Measurements from ENCODE around the gene ABCG4.
A peak's percentile ranks its signal among the peaks of the same experiment; 100 is the strongest.

ABCG4 gene

DNA sequence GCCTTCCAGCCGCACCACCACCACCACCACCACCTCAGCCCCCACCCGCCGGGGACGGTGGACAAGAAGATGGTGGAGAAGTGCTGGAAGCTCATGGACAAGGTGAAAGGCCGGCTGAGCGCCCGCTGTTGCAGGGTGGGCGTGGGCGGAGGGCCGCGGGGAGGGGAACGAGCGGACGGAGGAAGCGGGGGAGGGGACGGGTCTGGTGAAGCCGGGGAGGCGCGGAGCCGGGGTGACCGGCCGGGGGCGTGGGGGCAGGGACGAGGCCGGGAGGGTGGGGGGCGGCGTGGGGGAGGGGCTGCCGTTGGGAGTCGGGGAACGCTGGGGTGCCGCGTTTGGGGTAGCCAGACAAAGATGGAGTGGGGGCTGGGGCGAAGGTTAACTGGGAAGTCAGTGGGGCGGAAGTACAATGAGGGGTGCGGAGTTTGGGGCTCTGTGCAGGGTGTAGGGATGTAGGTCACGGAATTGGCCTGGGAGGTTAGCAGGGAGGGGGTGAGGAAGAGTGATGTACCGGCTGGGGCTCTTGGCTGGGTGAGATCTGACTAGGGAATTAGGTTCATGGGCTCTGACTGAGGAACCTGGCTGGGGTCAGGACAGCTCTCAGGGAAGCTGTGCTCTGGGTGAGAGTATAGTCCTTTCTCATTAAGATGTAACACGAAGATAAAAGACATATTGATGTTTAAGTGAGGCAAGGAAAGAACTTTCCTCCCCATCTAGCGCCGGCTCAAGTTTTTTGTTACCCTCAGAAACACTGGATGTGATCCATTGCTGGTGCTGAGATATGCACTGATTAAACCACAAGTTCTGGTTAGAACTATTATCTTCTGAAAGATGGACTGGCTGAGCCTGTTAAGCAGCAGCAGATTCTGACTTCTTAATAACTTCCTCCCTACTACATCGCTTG is 57.9 kb downstream of the ABCG4 start:
- peak; percentile 8 for DNase-seq (ENCODE audit: low read depth)

- no peak for DNase-seq (ENCODE audit: low read depth)
Measured at GRCh38 chr11:119207415-119207960, 58.6 kb downstream of the ABCG4 start.

- no peak for DNase-seq (ENCODE audit: low read depth)
Measured at GRCh38 chr11:119209186-119209585, 60.3 kb downstream of the ABCG4 start.

DNA sequence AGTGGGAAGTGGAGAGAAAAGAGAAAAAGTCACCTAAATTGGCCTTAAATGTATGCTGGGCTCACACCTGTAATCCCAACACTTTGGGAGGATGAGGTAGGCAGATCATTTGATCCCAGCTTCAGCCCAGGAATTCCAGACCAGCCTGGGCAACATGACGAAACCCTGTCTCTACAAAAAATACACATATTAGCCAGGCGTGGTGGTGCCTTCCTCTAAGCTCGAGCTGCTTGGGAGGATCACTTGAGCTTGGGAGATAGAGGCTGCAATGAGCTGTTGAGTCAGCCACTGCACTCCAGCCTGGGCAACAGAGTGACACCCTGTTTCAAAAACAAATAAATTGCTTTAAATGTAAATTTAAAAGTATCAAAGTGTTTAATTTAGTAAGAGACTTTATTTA is 61.2 kb downstream of the ABCG4 start:
- DNase-seq (ENCODE audit: low read depth) = no peak

All from stimulated activated CD8-positive, alpha-beta memory T cell treated with anti-CD3 and anti-CD28 coated beads, Interleukin-12 subunit alpha, Interleukin-12 subunit beta, amount 100 ng/mL, for 1 hour (primary cell).